ENCODE measurements around the gene RRAD. TPM values are rescaled to one million over a fixed set of nuclear protein-coding genes. Genes with fewer than 3 reads are reported as not detected.
A peak's percentile ranks its signal among the peaks of the same experiment; 100 is the strongest.

The RRAD gene
- total RNA-seq, 2 donors from 2014 or later: 8.2 to 11.6 TPM

- no peak for DNase-seq (ENCODE audit: low spot score)
- intact Hi-C loops (cut with DNase I): loop anchor here (5.0 kb wide), 3 partner anchors 32 to 262 kb away; partner anchors contain the start of genes CIAO2B (in 1 of the 2), FBXL8 (in 1 of the 2), RRAD (in 1 of the 2) and TRADD (in 1 of the 2)
Measured at GRCh38 chr16:66894948-66895688, 30.2 kb downstream of the RRAD start.

GRCh38 chr16:66894055-66894454, 31.3 kb downstream of the RRAD start:
- intact Hi-C loops (cut with DNase I): loop anchor here (5.0 kb wide), 2 partner anchors 33 to 263 kb away; partner anchors contain the start of genes FBXL8 (in 1 of the 2), RRAD (in 1 of the 2) and TRADD (in 1 of the 2)
- peak; percentile 74 for DNase-seq (ENCODE audit: low spot score)

- DNase-seq (ENCODE audit: low spot score): no peak
- intact Hi-C loops (cut with DNase I): loop anchor here (5.0 kb wide), 2 partner anchors 36 to 266 kb away; partner anchors contain the start of genes FBXL8 (in 1 of the 2), RRAD (in 1 of the 2) and TRADD (in 1 of the 2)
Measured at GRCh38 chr16:66891797-66892196, 33.5 kb downstream of the RRAD start.

- intact Hi-C loops (cut with DNase I): loop anchor here (5.0 kb wide), 2 partner anchors 36 to 266 kb away; partner anchors contain the start of genes FBXL8 (in 1 of the 2), RRAD (in 1 of the 2) and TRADD (in 1 of the 2)
- DNase-seq (ENCODE audit: low spot score): no peak
Measured at GRCh38 chr16:66891360-66891759, 34.0 kb downstream of the RRAD start.

GRCh38 chr16:66890799-66891198, 34.5 kb downstream of the RRAD start:
- intact Hi-C loops (cut with DNase I): loop anchor here (5.0 kb wide), 2 partner anchors 37 to 267 kb away; partner anchors contain the start of genes FBXL8 (in 1 of the 2), RRAD (in 1 of the 2) and TRADD (in 1 of the 2)
- no peak for DNase-seq (ENCODE audit: low spot score)

- intact Hi-C loops (cut with DNase I): loop anchor here (5.0 kb wide), 2 partner anchors 38 to 268 kb away; partner anchors contain the start of genes FBXL8 (in 1 of the 2), RRAD (in 1 of the 2) and TRADD (in 1 of the 2)
Measured at GRCh38 chr16:66889622-66890021, 35.7 kb downstream of the RRAD start.

GRCh38 chr16:66888647-66889615, 36.4 kb downstream of the RRAD start:
- DNase-seq (ENCODE audit: low spot score): no peak

More at GRCh38 chr16:66889622-66890021, 35.7 kb downstream of the RRAD start:
- DNase-seq (ENCODE audit: low spot score): no peak

GRCh38 chr16:66886914-66887313, 38.4 kb downstream of the RRAD start:
- intact Hi-C loops (cut with DNase I): no loop called here

More at GRCh38 chr16:66888647-66889615, 36.4 kb downstream of the RRAD start:
- intact Hi-C loops (cut with DNase I): no loop called here

GRCh38 chr16:66886321-66886720, 39.0 kb downstream of the RRAD start:
- DNase-seq (ENCODE audit: low spot score): no peak
- intact Hi-C loops (cut with DNase I): no loop called here

More at GRCh38 chr16:66886914-66887313, 38.4 kb downstream of the RRAD start:
- no peak for DNase-seq (ENCODE audit: low spot score)

GRCh38 chr16:66885491-66885890, 39.8 kb downstream of the RRAD start:
- DNase-seq (ENCODE audit: low spot score): peak; percentile 72
- intact Hi-C loops (cut with DNase I): no loop called here

GRCh38 chr16:66882702-66883101, 42.6 kb downstream of the RRAD start:
- intact Hi-C loops (cut with DNase I): no loop called here
- DNase-seq (ENCODE audit: low spot score): no peak

- DNase-seq (ENCODE audit: low spot score): no peak
- intact Hi-C loops (cut with DNase I): no loop called here
Measured at GRCh38 chr16:66881964-66882508, 43.3 kb downstream of the RRAD start.

- no peak for DNase-seq (ENCODE audit: low spot score)
- intact Hi-C loops (cut with DNase I): no loop called here
Measured at GRCh38 chr16:66881560-66881959, 43.8 kb downstream of the RRAD start.

GRCh38 chr16:66881014-66881417, 44.3 kb downstream of the RRAD start:
- intact Hi-C loops (cut with DNase I): no loop called here

GRCh38 chr16:66880288-66881013, 44.9 kb downstream of the RRAD start, which contains the start of gene PDP2:
PDP2 (plus strand) TSS chr16:66880515; CDS start chr16:66884285, 3,770 bp downstream.
- peak; percentile 97 for DNase-seq (ENCODE audit: low spot score)
- intact Hi-C loops (cut with DNase I): no loop called here

More at GRCh38 chr16:66881014-66881417, 44.3 kb downstream of the RRAD start:
- peak; percentile 69 for DNase-seq (ENCODE audit: low spot score)

GRCh38 chr16:66878067-66878466, 47.3 kb downstream of the RRAD start:
- intact Hi-C loops (cut with DNase I): loop anchor here in 1 of 2 donors (10.0 kb wide), 1 partner anchor 273 kb away; the partner anchor contains the start of gene CMTM3
- DNase-seq (ENCODE audit: low spot score): no peak

GRCh38 chr16:66874079-66874775, 51.1 kb downstream of the RRAD start:
- peak; percentile 73 for DNase-seq (ENCODE audit: low spot score)
- intact Hi-C loops (cut with DNase I): loop anchor here in 1 of 2 donors (10.0 kb wide), 1 partner anchor 269 kb away; the partner anchor contains the start of gene CMTM3
